ENCODE data around the gene RPTOR. TPM values are rescaled to one million over a fixed set of nuclear protein-coding genes. Genes with fewer than 3 reads are reported as not detected.
A peak's percentile ranks its signal among the peaks of the same experiment; 100 is the strongest.

Gene RPTOR
- total RNA-seq, 2 experiments from 2014 or later: 88.9 to 91.8 TPM

- ChIA-PET POLR2A (interaction anchor here (1.0 to 3.2 kb wide), 10 partner anchors 10 to 356 kb away, joined by 3 to 27 read pairs (median 4); no protein-coding TSS in a partner anchor), CTCF (interaction anchor here (1.3 kb wide), 1 partner anchor 220 kb away, joined by 3 read pairs; no protein-coding TSS in a partner anchor)
- H3K27me3 Mint-ChIP-seq: peaks cover 8% of the 10 kb centered on the region
- H3K4me3 Mint-ChIP-seq: peak overlapping the region; percentile 87
- H3K9me3 Mint-ChIP-seq: no peaks in the 10 kb centered on the region
- H3K27ac Mint-ChIP-seq: peak overlapping the region; percentile 78
- H3K4me1 Mint-ChIP-seq: peaks cover 36% of the 10 kb centered on the region
- H3K36me3 Mint-ChIP-seq (ENCODE audit: low read depth): no peaks in the 10 kb centered on the region
- DNase-seq: no peak
These were observed 825 bp downstream of the RPTOR start for GRCh38 chr17:80545499-80545826.

GRCh38 chr17:80546267-80546666 lies 1.6 kb downstream of the RPTOR start:
- Mint-ChIP-seq H3K27me3 (peaks cover 8% of the 10 kb centered on the region), H3K27ac (no peak overlapping the region), H3K4me1 (peaks cover 36% of the 10 kb centered on the region), H3K4me3 (peak overlapping the region; percentile 87), H3K9me3 (no peaks in the 10 kb centered on the region), H3K36me3 (ENCODE audit: low read depth) (no peaks in the 10 kb centered on the region)
- POLR2A ChIA-PET: interaction anchor here (1.7 to 3.2 kb wide), 3 partner anchors 14 to 346 kb away, joined by 3 to 27 read pairs (median 14); no protein-coding TSS in a partner anchor
- CTCF ChIA-PET: interaction anchor here (1.2 to 1.3 kb wide), 2 partner anchors 119 to 219 kb away, joined by 3 to 4 read pairs; no protein-coding TSS in a partner anchor
- DNase-seq: no peak

DNA sequence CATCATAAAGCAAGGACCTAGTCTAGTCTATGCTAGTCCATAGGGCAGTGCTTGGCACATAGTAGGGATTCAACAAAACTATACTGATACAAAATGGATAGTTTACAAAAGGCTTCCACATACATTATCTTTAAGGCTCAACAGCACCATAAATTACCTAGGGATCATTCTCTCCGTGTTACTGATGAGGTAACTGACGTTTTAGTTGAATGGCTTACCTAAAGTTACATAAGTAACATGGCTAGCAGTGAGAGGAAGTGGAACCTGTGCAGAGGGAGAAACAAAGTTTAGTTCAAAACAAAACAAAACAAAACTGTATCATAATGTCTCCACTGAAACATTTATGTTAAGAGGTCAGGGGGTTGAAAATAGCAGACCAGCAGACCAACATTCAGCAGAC lies 7.9 kb downstream of the RPTOR start:
- Mint-ChIP-seq H3K36me3 (ENCODE audit: low read depth) (peaks cover 10% of the 10 kb centered on the region), H3K4me3 (no peak overlapping the region), H3K4me1 (peaks cover 10% of the 10 kb centered on the region), H3K27me3 (no peaks in the 10 kb centered on the region), H3K27ac (no peak overlapping the region), H3K9me3 (no peaks in the 10 kb centered on the region)
- ChIA-PET CTCF (no interaction called here), POLR2A (no interaction called here)
- DNase-seq: no peak

GRCh38 chr17:80555266-80555665 lies 10.6 kb downstream of the RPTOR start:
- Mint-ChIP-seq H3K9me3 (no peaks in the 10 kb centered on the region), H3K4me1 (peaks cover under 1% of the 10 kb centered on the region), H3K36me3 (ENCODE audit: low read depth) (peaks cover 10% of the 10 kb centered on the region), H3K27me3 (no peaks in the 10 kb centered on the region), H3K27ac (no peak overlapping the region), H3K4me3 (no peak overlapping the region)
- POLR2A ChIA-PET: interaction anchor here (1.7 kb wide), 1 partner anchor 10 kb away, joined by 6 read pairs; the partner anchor contains the start of gene RPTOR
- CTCF ChIA-PET: no interaction called here
- DNase-seq: no peak

DNA sequence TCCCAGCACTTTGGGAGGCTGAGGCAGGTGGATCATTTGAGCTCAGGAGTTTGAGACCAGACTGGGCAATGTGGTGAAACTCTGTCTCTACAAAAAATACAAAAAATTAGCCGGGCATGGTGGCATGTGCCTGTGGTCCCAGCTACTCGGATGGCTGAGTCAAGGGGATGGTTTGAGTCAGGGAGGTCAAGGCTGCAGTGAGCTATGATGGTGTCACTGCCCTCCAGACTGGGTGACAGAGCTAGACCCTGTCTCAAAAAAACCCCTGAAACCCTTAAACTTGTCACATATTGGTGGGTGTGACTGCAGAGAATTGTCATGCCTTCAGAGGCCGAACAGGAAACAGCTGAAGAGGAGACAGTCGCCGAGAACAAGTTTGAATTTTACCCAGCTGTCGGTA lies 13.4 kb downstream of the RPTOR start:
- CTCF ChIA-PET: no interaction called here
- Mint-ChIP-seq H3K36me3 (ENCODE audit: low read depth) (peaks cover 9% of the 10 kb centered on the region), H3K27ac (no peak overlapping the region), H3K27me3 (no peaks in the 10 kb centered on the region), H3K4me3 (no peak overlapping the region), H3K9me3 (no peaks in the 10 kb centered on the region), H3K4me1 (peaks cover 3% of the 10 kb centered on the region)
- no peak for DNase-seq
- POLR2A ChIA-PET: no interaction called here

DNA sequence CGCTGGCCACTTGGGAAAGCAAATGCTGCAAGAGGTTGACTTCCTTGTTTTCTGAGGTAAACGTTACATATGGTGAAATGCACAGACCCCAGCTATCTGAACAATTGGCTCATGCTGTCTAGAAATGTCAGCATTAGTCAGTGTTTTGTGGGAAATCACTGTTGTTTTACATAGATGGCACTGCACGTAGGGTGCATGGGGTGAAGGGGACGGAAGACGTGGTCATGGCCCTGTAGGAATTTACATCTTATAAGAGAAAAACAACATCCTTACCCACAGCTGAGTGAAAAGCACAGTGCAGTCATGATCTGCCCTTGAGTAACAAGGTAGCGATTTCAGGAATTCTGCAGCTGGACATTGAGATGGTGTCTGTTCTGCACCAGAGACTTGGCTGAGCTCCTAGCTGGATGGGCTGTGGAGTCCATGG lies 15.2 kb downstream of the RPTOR start:
- ChIA-PET POLR2A (interaction anchor here (1.8 kb wide), 1 partner anchor 15 kb away, joined by 6 read pairs; the partner anchor contains the start of gene RPTOR), CTCF (no interaction called here)
- H3K27ac Mint-ChIP-seq: no peak overlapping the region

GRCh38 chr17:80561541-80562114 lies 17.0 kb downstream of the RPTOR start:
- Mint-ChIP-seq H3K27me3 (no peaks in the 10 kb centered on the region), H3K27ac (no peak overlapping the region), H3K9me3 (no peaks in the 10 kb centered on the region), H3K36me3 (ENCODE audit: low read depth) (no peaks in the 10 kb centered on the region), H3K4me3 (no peak overlapping the region), H3K4me1 (peaks cover 5% of the 10 kb centered on the region)
- ChIA-PET CTCF (interaction anchor here (1.5 kb wide), 1 partner anchor 14 kb away, joined by 3 read pairs; no protein-coding TSS in a partner anchor), POLR2A (no interaction called here)
- DNase-seq: no peak

More for the DNA sequence above, 15.2 kb downstream of the RPTOR start:
- DNase-seq: no peak
- no peaks in the 10 kb centered on the region for H3K9me3 Mint-ChIP-seq
- peaks cover 5% of the 10 kb centered on the region for H3K4me1 Mint-ChIP-seq
- peaks cover 4% of the 10 kb centered on the region for H3K36me3 Mint-ChIP-seq (ENCODE audit: low read depth)
- no peak overlapping the region for H3K4me3 Mint-ChIP-seq
- H3K27me3 Mint-ChIP-seq: no peaks in the 10 kb centered on the region

GRCh38 chr17:80564545-80564944 lies 19.9 kb downstream of the RPTOR start:
- Mint-ChIP-seq H3K4me3 (no peak overlapping the region), H3K27me3 (no peaks in the 10 kb centered on the region), H3K4me1 (peaks cover 5% of the 10 kb centered on the region), H3K36me3 (ENCODE audit: low read depth) (no peaks in the 10 kb centered on the region), H3K9me3 (no peaks in the 10 kb centered on the region), H3K27ac (no peak overlapping the region)
- CTCF ChIA-PET: interaction anchor here (0.7 to 1.3 kb wide), 3 partner anchors 10 to 110 kb away, joined by 3 to 6 read pairs (median 3); no protein-coding TSS in a partner anchor
- no peak for DNase-seq
- POLR2A ChIA-PET: interaction anchor here (1.3 kb wide), 1 partner anchor 110 kb away, joined by 3 read pairs; no protein-coding TSS in a partner anchor

DNA sequence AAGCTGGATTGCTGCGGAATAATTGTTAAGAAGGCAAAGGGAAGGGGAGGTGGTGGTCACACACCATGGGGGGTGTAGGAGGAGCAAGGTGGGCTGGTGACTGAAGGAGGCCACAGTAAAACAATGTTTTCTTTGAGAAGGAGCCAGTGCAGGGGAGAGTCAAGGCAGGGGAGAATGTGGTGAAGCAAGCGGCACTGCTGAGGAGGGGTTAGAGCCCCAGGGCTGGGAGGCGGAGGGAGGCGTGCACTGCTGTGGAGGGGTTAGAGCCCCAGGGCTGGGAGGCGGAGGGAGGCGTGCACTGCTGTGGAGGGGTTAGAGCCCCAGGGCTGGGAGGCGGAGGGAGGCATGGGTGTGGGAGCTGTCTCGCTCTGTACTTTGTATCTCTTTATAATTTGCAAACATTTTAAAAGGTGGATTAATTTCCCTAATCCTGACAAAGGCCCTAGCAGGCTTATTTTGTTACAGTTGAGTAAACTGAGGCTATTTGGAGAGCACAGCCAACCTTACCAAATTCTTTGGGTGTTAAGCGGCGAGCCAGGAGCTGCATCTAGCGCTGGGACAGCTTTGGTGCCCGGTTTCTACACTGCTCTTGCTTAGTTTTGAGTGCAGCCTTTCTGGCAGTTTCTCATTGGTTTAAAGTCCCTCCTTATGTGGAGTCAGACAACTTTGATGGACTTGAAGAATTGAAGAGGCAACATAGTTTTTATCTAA lies 20.9 kb downstream of the RPTOR start:
- POLR2A ChIA-PET: interaction anchor here (1.3 kb wide), 1 partner anchor 111 kb away, joined by 3 read pairs; no protein-coding TSS in a partner anchor
- Mint-ChIP-seq H3K27me3 (no peaks in the 10 kb centered on the region), H3K36me3 (ENCODE audit: low read depth) (no peaks in the 10 kb centered on the region), H3K4me3 (no peak overlapping the region), H3K9me3 (no peaks in the 10 kb centered on the region), H3K4me1 (peaks cover 5% of the 10 kb centered on the region), H3K27ac (no peak overlapping the region)
- no peak for DNase-seq
- CTCF ChIA-PET: interaction anchor here (0.8 to 1.8 kb wide), 2 partner anchors 9 to 10 kb away, joined by 3 to 5 read pairs; no protein-coding TSS in a partner anchor

- Mint-ChIP-seq H3K4me3 (no peak overlapping the region), H3K27ac (no peak overlapping the region), H3K27me3 (no peaks in the 10 kb centered on the region), H3K9me3 (no peaks in the 10 kb centered on the region), H3K4me1 (peaks cover 5% of the 10 kb centered on the region), H3K36me3 (ENCODE audit: low read depth) (no peaks in the 10 kb centered on the region)
- ChIA-PET POLR2A (interaction anchor here (1.3 kb wide), 1 partner anchor 112 kb away, joined by 3 read pairs; no protein-coding TSS in a partner anchor), CTCF (interaction anchor here (1.8 kb wide), 1 partner anchor 9 kb away, joined by 5 read pairs; no protein-coding TSS in a partner anchor)
- DNase-seq: no peak
These were observed 21.4 kb downstream of the RPTOR start for GRCh38 chr17:80566054-80566400.

GRCh38 chr17:80568246-80568645 lies 23.6 kb downstream of the RPTOR start:
- no peaks in the 10 kb centered on the region for H3K27me3 Mint-ChIP-seq
- H3K9me3 Mint-ChIP-seq: no peaks in the 10 kb centered on the region
- no peak for DNase-seq
- H3K4me1 Mint-ChIP-seq: peaks cover 2% of the 10 kb centered on the region
- H3K4me3 Mint-ChIP-seq: no peak overlapping the region
- no peak overlapping the region for H3K27ac Mint-ChIP-seq
- CTCF ChIA-PET: no interaction called here
- POLR2A ChIA-PET: interaction anchor here (1.2 kb wide), 1 partner anchor 24 kb away, joined by 3 read pairs; the partner anchor contains the start of gene RPTOR
- H3K36me3 Mint-ChIP-seq (ENCODE audit: low read depth): peaks cover 4% of the 10 kb centered on the region

DNA sequence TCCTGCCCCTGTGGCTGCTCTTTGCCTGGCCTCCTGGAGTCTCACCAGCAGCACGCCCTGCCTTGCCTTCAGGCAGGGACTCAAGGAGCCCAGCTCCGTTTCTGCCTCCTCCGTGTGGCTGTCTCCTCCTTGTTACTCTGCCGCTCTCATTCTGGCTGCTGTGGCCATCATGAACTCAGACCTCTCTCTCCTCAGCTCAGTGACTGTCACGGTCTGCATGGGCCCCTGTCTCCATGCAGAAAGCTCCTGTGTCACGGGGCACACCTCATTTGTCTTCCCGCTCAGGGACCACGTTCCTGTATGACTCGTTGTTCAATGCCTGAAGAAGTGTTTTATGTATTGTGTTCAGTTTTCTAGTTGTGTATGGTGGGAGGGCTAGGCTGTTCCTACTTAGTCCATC lies 25.3 kb downstream of the RPTOR start:
- Mint-ChIP-seq H3K27me3 (no peaks in the 10 kb centered on the region), H3K4me3 (no peak overlapping the region), H3K27ac (no peak overlapping the region), H3K4me1 (peaks cover 1% of the 10 kb centered on the region), H3K9me3 (no peaks in the 10 kb centered on the region), H3K36me3 (ENCODE audit: low read depth) (peaks cover 4% of the 10 kb centered on the region)
- no peak for DNase-seq
- POLR2A ChIA-PET: interaction anchor here (0.9 to 1.6 kb wide), 2 partner anchors 11 to 143 kb away, joined by 3 read pairs; no protein-coding TSS in a partner anchor
- CTCF ChIA-PET: no interaction called here

DNA sequence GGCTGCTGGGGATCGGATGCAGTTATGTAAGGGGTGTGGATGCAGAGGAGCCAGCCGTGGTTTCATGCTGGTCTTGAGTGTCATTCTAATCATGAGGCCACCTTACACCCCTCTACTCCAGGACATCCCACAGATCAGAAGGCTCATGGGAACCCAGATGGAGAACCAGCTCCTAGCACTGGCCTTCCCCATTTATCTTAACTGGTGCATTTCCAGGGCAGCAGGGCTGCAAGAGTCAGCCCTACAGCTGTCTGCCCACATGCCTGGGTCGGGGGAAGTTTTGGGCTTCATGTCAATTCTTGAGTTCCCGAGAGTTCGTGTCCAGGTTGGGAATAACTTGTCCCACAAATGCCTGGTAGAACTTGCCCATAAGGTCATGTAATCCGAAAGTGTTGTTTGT lies 29.1 kb downstream of the RPTOR start:
- ChIA-PET POLR2A (interaction anchor here (1.1 kb wide), 1 partner anchor 147 kb away, joined by 3 read pairs; no protein-coding TSS in a partner anchor), CTCF (interaction anchor here (0.6 to 3.7 kb wide), 6 partner anchors 11 to 396 kb away, joined by 3 to 24 read pairs (median 4); no protein-coding TSS in a partner anchor)
- Mint-ChIP-seq H3K9me3 (no peaks in the 10 kb centered on the region), H3K36me3 (ENCODE audit: low read depth) (peaks cover 4% of the 10 kb centered on the region), H3K4me3 (no peak overlapping the region), H3K27me3 (no peaks in the 10 kb centered on the region), H3K4me1 (peaks cover 14% of the 10 kb centered on the region), H3K27ac (no peak overlapping the region)
- no peak for DNase-seq

Measured in activated CD4-positive, alpha-beta memory T cell treated with anti-CD3 and anti-CD28 coated beads, Interleukin-2, amount 10 ng/mL, durations not matched to agents 7 days and 5 days (primary cell).